ENCODE measurements around the gene AKAP7. TPM values are rescaled to one million over a fixed set of nuclear protein-coding genes. Genes with fewer than 3 reads are reported as not detected.

Gene AKAP7
- polyA plus RNA-seq, 3 donors = 2.4 to 4.9 (median 3.4) TPM

GRCh38 chr6:131172222-131172621 lies 37.0 kb downstream of the AKAP7 start:
- no CpG with 5 or more reads among the region's 1 CpG for WGBS (ENCODE audit: insufficient coverage)
- H3K4me3 ChIP-seq (replicated peaks in 1 of 3; ENCODE audit: low read depth in 2 of 3, low read length in 3 of 3) = no peak overlapping the region

DNA sequence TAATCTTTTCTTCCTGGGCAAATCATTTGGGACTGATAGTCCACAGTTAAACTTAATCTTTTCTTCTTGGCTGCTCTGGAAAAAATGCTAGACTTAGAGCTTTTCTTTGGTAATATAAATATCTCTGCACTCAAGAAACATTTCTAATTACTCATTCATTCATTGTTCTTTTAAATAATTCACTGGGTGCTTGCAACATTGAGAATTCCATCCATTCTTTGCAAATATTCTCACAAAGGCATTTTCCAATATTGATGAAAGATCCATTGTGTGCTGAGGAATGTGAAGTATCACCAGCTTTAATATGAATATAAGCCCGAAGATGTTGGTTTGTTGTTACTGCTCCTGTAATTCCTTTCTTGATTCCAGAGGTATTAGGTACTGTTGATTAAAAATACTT lies 38.4 kb downstream of the AKAP7 start:
- Mint-ChIP-seq H3K4me3 (no peak overlapping the region), H3K27ac (no peak overlapping the region), H3K4me1 (no peaks in the 10 kb centered on the region), H3K27me3 (ENCODE audit: low read depth in 3 of 3) (no peaks in the 10 kb centered on the region), H3K9me3 (no peaks in the 10 kb centered on the region), H3K36me3 (peaks cover 34 to 50% of the 10 kb centered on the region in 2 donors)
- no peak for DNase-seq
- Histone ChIP-seq H2AFZ (ENCODE audit: insufficient read depth, low read depth, low read length, poor library complexity, severe bottlenecking) (no peak overlapping the region), H4K20me1 (ENCODE audit: insufficient read depth, low read length) (no peaks in the 10 kb centered on the region), H3K27me3 (ENCODE audit: control insufficient read depth in 2 of 2, insufficient read depth in 2 of 2, low read length in 2 of 2) (no peaks in the 10 kb centered on the region), H3K4me2 (replicated peaks; ENCODE audit: extremely low read depth, low read length, poor library complexity, severe bottlenecking) (no peak overlapping the region), H3K79me2 (ENCODE audit: insufficient read depth, low read length) (no peaks in the 10 kb centered on the region), H3K27ac (ENCODE audit: low read depth in 1 of 2, low read length in 2 of 2) (no peak overlapping the region), H3K36me3 (replicated peaks in 1 of 2; ENCODE audit: control insufficient read depth in 1 of 2, insufficient read depth in 2 of 2, low read length in 2 of 2) (peaks cover 0 to 21% of the 10 kb centered on the region in 2 donors), H3K4me1 (ENCODE audit: control insufficient read depth in 1 of 2, insufficient read depth in 2 of 2, low read length in 2 of 2) (no peaks in the 10 kb centered on the region), H3K4me3 (replicated peaks in 1 of 3; ENCODE audit: low read depth in 2 of 3, low read length in 3 of 3) (no peak overlapping the region), H3K9ac (ENCODE audit: insufficient read depth, low read length, poor library complexity, severe bottlenecking) (no peak overlapping the region), H3K9me3 (replicated peaks in 1 of 2; ENCODE audit: control insufficient read depth in 1 of 2, insufficient read depth in 1 of 2, low read length in 2 of 2) (no peaks in the 10 kb centered on the region)
- intact Hi-C loops (cut with micrococcal nuclease) = no loop called here
- no peak for TF ChIP-seq CTCF (IDR thresholded peaks at IDR 0.05)
- WGBS (ENCODE audit: insufficient coverage) = no CpG with 5 or more reads among the region's 1 CpG

More at GRCh38 chr6:131172222-131172621, 37.0 kb downstream of the AKAP7 start:
- no peak overlapping the region for H3K4me3 Mint-ChIP-seq
- Histone ChIP-seq H2AFZ (ENCODE audit: insufficient read depth, low read depth, low read length, poor library complexity, severe bottlenecking) (no peak overlapping the region), H4K20me1 (ENCODE audit: insufficient read depth, low read length) (no peaks in the 10 kb centered on the region), H3K27ac (ENCODE audit: low read depth in 1 of 2, low read length in 2 of 2) (no peak overlapping the region), H3K79me2 (ENCODE audit: insufficient read depth, low read length) (no peaks in the 10 kb centered on the region), H3K4me1 (ENCODE audit: control insufficient read depth in 1 of 2, insufficient read depth in 2 of 2, low read length in 2 of 2) (no peaks in the 10 kb centered on the region), H3K4me2 (replicated peaks; ENCODE audit: extremely low read depth, low read length, poor library complexity, severe bottlenecking) (no peak overlapping the region), H3K9ac (ENCODE audit: insufficient read depth, low read length, poor library complexity, severe bottlenecking) (no peak overlapping the region), H3K27me3 (ENCODE audit: control insufficient read depth in 2 of 2, insufficient read depth in 2 of 2, low read length in 2 of 2) (no peaks in the 10 kb centered on the region), H3K36me3 (replicated peaks in 1 of 2; ENCODE audit: control insufficient read depth in 1 of 2, insufficient read depth in 2 of 2, low read length in 2 of 2) (peaks cover 0 to 12% of the 10 kb centered on the region in 2 donors), H3K9me3 (replicated peaks in 1 of 2; ENCODE audit: control insufficient read depth in 1 of 2, insufficient read depth in 1 of 2, low read length in 2 of 2) (no peaks in the 10 kb centered on the region)
- intact Hi-C loops (cut with micrococcal nuclease) = no loop called here
- H3K4me1 Mint-ChIP-seq = no peaks in the 10 kb centered on the region
- no peak for DNase-seq
- H3K9me3 Mint-ChIP-seq = no peaks in the 10 kb centered on the region
- H3K36me3 Mint-ChIP-seq = peaks cover 30 to 40% of the 10 kb centered on the region in 2 donors
- H3K27ac Mint-ChIP-seq = no peak overlapping the region
- H3K27me3 Mint-ChIP-seq (ENCODE audit: low read depth in 3 of 3) = no peaks in the 10 kb centered on the region
- TF ChIP-seq CTCF (IDR thresholded peaks at IDR 0.05) = no peak

All from CD14-positive monocyte (primary cell).